Right lobe of liver (tissue), 4 donors: ENCODE measurements around the gene COX10.

Source experiments
- CTCF ChIP-seq, 4 donors: fragments of 200-600 bp in 3 of 4; fragments of 450-650 bp in 1 of 4; IDR thresholded peaks; one replicate each; pipeline versions ENCODE4 v1.5.1 to v1.8.0; 2016 to 2022; ENCODE audit warnings: antibody characterized with exemption in 4 of 4, mild to moderate bottlenecking in 2 of 4
- POLR2A ChIP-seq: fragments of 450-650 bp; IDR thresholded peaks from one replicate; pipeline ENCODE4 v1.6.1; 2017; ENCODE audit warnings: antibody characterized with exemption, mild to moderate bottlenecking
- donor health status: DM: no; HTN: no; CAD: no.
- donor health status: DM: no; HTN: no; CAD: no.
- donor health status: DM: no; HTN: yes; CAD: no.

GRCh38 chr17:14058051-14058450, 11.3 kb upstream of the COX10 start:
- no peak for TF ChIP-seq CTCF (IDR thresholded peaks at IDR 0.05)
- no peak for TF ChIP-seq POLR2A
